ENCODE data around the gene SMYD5.
"Not testable (repeated sequence)": the region's sequence is repeated elsewhere in the genome, so short reads cannot be mapped to it uniquely, and the experiment has no call there.

Gene SMYD5

DNA sequence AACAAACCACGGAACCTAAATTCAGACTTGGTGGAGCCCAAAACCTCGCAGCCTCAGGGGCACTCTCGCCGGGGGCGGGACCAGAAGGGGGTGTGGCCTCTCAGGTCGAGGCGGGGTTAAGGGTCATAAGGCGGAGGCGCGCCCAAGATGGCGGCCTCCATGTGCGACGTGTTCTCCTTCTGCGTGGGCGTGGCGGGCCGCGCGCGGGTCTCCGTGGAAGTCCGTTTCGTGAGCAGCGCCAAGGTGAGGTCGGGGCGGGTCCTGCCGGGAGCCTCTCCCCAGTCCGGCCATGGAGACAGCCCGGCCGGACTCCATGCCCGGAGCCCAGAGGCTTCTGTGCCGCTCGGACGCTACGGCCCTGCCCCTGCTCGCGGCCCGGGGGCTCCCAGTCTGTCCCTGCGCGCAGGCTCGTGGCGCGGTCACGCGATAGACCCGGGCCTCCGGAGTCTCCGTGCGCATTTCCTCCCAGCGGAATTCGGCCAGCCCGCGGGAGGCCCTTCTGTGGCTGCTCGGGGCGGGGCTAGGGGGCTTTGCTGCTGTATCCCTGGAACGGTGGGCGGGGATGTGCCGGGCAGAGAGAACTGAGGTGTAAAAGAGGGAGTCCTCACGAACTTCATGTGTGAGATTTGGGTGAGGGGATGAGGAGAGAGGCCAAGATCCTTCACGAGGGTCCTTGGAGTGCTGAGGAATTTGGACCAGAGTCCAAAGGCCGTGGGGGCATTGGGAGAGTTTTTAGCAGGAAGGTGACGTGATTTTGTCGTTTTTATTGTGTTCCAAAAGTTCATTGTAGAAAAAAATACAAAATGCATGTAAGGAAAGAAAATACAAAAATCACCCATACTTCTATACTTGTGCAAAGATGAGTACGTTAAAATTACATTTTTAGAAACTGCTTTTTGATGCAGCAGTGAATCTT lies at the start of gene SMYD5:
Gene SMYD5, plus strand, starts transcription at position 126 of the 916 bp plus-strand sequence. Its CDS starts 22 bp downstream, at position 148.
- peak; percentile 86 for DNase-seq (ENCODE audit: low read depth)

DNA sequence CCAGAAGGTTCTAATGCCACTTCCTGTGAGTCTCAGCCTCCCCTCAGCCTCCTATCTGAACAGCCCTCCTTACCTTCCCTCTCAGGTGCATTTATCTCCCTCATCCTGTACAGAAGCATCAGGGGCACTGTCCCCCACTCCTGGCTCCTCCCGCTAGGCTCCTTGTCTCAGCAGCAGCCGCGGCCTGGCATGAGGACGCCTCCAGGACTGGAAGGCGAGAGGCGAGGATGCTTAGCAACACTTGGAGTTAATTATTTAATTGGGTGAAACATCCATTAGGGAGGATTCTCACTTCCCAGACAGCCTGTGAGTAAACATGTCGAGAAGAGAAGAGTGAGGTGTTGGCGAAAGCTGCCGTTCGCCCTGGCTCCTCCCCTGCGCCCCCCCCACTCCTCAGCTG lies 48.1 kb upstream of the SMYD5 start:
- not testable (repeated sequence) for DNase-seq (ENCODE audit: low read depth)

DNA sequence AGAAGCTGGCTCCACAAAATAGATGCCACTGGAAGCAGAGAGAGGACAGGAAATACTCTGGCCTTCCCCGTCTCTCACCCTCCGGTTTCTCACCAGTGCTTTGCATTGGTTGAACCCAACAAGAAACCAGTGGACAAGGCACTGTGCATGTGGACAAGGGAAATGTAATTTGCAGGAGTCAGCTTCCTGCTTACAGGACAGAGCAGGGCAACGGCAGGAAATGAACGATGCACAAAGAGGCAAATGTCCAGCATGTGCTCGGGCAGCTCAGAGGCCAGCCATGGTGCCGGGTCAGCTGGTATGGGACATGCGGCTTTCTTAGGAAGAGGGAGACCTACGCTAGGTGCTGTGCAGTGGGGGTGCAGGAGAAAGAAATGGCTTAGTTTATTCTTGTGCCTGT lies 47.2 kb upstream of the SMYD5 start:
- DNase-seq (ENCODE audit: low read depth): not testable (repeated sequence)

DNA sequence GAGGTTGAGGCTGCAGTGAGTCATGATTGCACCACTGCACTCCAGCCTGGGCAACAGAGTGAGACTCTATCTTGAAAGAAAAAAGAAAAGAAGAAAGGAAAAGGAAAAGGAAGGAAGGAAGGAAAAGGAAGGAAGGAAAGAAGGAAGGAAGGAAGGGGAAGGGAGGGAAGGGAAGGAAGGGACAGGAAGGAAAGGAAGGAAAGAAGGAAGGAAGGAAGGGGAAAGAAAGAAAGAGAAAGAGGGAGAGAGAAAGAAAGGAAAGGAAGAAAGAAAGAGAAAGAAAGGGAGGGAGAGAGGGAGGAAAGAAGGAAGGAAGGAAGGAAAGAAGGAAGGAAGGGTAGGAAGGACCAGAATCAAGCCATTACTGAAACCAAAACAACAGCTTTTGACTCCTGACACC lies 45.7 kb upstream of the SMYD5 start:
- not testable (repeated sequence) for DNase-seq (ENCODE audit: low read depth)

DNA sequence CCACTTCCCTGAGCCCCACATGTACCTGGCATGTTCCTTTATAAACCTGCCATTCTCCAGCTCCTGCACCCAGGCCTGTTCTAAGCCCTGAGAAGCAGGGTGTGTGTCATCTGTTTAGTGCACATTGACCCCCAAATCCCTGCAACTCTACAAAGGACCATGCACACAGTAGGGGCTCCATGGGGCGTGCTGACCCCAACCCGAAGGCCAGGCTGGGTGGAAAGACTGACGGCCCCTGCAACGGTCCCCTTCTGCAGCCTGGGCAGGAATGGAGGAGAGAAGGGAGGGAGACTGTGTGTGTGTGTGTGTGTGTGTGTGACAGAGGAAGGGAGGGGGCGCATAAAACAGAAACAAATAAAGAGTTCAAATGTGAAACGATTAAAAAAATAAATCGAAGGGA lies 43.7 kb upstream of the SMYD5 start:
- not testable (repeated sequence) for DNase-seq (ENCODE audit: low read depth)

DNA sequence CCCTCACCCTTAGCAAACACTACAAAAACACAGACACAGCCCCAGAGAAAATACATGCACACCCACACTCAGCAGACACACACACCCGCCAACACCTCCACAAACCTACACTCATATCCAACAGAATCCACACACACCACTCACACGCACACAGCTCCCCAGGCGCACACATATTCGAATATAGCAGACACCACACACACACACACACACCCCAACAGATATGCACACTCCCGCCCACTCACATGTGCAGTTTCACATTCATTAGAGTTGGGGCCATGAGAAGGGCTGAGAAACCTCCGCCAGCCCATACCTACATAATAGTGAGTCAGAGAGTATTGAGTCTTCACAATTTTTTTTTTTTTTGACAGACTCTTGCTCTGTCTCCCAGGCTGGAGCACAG lies 41.1 kb upstream of the SMYD5 start:
- no peak for DNase-seq (ENCODE audit: low read depth)

DNA sequence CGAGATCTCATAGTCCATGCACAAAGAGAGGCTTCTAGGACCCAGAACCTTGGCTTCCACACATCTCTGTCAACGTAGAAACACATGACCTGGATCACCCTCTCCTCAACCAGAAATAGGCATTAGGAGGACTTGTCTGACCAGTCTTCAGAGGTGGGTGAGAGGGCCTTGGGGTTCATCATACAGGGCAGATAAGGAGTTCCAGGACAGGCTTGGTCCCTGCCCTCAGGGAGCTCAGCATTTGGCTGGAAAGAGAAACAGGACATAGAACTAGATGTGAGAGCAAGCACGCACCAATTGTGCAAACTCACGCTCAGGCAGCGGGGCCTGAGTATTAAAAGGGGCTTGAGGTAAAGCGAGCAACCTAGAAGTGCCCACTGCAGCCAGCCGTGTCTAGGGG lies 40.3 kb upstream of the SMYD5 start:
- no peak for DNase-seq (ENCODE audit: low read depth)

DNA sequence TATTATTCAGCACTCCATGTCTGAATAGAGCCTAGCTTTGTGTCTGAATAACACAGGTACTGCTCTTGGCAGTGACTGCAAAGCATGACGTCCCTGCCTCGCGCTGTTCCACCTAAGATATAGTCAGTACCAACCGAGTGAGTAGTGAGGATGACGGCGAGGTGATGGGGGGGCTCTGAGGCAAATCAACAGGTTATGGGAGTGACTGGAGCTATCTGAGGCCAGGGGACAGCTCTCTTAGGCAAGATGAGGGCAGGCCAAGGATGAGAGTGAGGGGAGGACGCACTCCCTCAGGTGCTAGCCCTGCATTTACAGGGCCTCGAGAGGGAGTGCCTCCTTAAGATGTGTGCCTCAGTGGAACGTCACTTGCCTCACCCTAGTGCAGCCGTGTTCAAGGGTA lies 39.8 kb upstream of the SMYD5 start:
- DNase-seq (ENCODE audit: low read depth): no peak

DNA sequence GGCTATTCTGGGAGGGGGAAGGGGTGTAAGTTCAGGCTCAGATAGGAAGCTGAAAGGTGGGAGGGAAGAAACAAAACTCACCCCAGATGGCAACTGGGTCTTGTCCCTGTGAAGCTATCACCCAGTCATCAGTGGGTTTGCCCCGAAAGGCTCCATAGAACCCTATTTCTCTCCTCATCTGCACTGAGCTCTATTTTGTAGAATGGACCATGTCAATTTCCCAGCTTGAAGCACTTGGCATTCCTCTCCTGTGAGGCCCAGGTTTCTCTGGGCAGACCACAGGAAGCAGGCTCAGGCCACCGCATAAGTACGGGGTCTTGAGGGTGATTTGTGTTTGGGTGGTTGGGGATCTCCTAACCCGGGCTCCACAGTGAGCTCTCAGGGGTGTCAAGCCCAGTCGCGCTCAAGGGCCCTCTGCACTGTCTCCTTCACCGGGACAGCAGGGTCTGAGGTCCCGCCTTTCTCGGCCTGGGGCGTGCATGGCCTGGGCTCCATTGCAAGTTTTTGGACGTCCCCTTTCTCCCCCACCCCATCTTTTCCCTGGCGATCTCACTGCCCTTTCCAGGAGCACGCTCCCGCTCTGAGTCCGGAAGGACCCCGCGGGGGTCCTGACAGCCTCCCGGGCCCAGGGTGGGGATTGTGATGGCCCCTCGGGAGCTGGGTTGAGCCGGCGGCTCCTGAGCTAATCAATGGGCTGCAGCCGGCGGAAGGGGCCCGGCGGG lies 38.9 kb upstream of the SMYD5 start:
- peak; percentile 49 for DNase-seq (ENCODE audit: low read depth)

DNA sequence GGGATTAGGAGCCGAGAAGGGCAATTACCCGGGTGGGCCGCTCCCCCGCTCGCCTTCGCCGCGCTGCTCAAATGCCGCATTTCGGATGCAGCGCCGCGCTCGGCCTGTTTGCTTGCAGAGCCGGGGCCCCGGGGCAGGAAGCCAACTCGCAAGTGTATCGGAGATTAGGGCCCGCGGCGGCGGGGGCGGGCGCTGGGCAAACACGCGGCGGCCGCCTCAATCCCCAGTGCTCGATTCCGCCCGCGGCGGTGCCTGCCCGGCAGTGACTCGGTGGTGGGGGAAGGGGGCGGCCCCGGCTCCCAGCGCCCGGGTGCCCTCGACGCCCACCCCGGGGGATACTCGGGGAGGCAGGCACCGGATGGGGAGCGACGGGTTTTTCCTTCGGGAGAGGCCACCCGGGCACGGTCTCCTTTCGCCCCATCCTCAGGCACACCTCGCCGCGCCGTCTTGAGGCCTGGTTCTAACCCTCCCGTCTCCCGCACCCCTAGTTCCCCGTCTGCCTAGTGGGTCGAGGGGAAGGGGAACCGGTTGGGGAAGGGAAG lies 38.3 kb upstream of the SMYD5 start:
- DNase-seq (ENCODE audit: low read depth): peak; percentile 78

DNA sequence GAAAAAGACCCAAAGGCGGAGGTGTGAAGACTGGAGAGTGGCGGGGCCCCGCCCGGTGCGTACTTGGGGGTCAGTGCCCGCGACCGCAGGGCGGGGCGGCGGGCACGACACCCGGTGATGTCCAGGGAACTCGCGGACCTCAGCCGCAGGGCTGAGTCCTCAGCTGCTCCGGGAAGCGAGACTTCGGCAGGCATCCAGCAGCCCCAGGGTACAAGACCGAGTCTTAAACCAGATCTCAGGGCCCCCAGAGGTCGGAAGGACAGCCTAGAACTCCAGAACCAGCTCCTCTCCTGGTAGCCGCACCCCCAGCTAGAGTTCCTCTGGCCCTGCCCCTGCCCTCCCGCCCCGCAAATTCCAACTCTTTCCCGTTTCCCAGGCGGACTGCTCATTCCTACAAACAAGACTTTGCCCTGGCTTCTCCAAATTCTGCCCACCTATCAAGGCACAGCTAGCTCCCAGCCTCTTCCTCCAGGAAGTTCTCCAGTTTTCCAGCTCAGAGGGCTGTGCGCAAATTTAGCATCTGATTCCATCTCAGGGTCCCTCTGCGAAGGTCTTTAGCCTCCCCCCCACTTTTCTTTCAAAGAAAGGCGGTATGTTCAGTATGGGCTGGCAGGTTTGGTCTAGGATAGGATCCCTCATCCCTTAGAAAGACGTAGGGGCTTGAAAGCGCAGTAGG lies 37.7 kb upstream of the SMYD5 start:
- DNase-seq (ENCODE audit: low read depth): peak; percentile 68

DNA sequence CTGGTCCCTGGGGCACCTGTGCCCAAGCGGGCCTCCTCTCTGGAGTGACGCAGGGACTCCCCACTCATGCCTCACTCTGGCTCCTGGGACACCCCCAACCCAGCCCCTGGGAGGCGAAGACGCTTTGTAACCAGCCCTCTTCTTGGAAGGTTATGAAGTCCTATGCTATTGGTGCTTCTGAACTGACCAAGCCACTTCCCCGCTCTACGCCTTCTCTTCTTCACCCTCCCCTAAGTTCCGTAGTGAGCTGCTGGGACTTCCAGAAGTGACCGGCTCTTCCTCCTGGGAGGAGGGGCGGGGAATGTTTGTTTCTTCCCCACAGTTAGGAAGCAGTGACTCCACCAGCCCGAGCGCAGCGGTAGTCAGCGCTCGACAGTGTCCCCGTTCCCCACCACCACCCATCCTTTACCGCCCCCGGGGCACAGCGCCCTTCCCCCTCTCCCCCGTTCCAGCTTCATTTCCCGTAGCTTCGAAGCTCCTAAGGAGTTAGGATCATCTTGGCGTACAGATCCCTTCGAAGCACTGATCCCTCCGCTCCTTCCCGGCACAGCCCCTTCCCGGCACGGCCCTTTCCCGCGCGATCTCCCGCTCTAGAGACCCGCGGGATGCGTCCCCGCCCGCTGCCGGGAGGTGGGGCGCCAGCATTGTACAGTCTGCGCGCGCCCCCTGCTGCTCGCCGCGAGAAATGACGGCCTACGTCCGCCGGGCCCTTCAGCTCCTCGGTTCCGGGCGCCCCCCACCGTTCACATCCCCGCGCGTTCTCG lies 37.0 kb upstream of the SMYD5 start:
- DNase-seq (ENCODE audit: low read depth): peak; percentile 76

DNA sequence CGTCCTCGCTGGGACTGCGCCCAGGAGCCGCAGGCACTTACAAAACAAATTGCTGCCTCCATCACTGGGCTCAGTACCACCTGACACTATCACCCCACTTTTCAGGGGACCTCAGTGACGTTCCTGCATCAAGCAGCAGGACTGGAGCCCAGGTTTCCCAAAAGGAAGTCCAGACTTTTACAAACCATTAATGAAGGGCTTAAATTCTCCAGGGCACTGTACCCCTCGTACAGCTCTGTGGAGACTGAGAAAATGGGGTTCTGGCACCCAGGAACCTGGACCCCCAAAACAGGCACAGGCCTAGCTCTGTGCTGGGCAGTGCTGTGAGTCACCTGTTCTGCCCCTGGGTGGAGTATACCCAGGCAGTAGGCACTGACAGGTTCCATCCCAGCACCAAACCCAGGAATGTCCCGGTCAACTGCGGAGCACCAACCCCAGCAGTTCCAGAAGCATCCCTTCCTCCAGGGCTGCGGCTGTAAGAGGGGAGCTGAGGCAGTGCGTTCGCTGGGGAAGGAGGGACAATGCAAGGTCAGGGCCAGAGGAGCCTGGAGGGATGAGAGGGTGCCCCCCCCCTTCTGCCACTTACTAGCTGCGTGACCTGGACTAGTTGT lies 36.3 kb upstream of the SMYD5 start:
- DNase-seq (ENCODE audit: low read depth): no peak

DNA sequence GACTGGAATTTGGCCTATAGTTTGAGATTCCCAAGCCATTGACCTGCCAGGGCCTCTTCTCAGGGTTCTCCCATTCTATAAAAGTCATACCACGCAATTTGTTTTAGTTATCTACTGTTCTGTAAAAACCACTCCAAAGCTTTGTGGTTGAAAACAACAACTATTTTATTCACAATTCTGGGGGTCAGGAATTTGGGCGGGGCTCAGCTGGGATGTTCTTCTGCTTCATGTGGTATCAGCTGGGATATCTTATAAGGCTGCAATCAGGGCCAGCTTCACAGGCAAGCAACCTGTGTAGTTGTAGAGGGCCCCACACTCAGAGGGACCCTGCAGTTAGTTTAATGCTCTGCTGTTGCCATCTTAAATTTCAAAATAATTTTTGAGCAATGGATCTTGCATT lies 28.1 kb upstream of the SMYD5 start:
- DNase-seq (ENCODE audit: low read depth): no peak

DNA sequence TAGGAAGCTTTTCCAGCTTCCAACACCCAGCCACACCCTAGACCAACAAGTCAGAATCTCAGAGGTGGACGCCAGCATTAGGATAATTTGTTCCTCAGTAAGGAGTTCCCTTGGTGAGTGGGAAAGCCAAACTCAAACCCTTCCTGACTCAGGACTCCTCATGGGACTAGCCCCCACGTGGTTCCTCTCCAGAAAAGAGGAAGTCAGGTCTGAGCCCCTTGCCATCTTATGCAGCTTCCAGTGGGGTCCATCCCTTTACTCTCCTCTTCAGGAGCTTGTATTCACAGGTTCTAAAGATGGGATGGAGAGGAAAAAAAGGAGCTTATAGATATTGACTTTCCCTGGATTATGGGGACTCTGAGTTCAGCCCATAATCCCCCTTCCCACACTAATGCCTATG lies 26.5 kb upstream of the SMYD5 start:
- no peak for DNase-seq (ENCODE audit: low read depth)

DNA sequence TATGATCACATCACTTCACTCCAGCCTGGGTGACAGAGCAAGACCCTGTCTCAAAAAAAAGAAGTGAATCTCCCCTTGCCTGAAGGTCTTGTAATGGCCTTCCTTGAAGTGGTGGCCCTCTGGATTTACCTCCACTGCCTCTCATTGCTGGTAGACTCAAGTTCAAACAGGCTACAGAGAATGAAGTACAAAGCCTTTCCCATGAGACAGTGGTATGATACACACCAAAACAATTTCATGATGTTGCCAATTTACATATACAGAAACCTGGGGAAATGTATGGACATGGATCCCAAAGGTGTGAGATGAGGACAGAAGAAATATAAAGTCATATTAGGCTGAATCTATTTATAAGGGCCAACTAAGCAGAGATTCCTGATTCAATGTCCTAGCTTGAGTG lies 16.5 kb upstream of the SMYD5 start:
- no peak for DNase-seq (ENCODE audit: low read depth)

DNA sequence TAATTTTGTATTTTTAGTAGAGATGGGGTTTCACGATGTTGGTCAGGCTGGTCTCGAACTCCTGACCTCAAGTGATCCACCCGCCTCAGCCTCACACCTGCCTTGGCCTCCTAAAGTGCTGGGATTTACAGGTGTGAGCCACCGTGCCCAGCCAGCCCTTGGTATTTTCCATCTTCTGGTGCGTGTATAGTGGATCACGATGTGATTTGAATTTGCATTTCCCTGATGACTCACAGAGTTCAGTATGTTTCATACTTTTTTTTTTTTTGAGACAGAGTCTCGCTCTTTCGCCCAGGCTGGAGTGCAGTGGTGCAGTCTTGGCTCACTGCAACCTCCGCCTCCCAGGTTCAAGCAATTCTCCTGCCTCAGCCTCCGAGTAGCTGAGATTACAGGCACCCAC lies 13.8 kb upstream of the SMYD5 start:
- not testable (repeated sequence) for DNase-seq (ENCODE audit: low read depth)

DNA sequence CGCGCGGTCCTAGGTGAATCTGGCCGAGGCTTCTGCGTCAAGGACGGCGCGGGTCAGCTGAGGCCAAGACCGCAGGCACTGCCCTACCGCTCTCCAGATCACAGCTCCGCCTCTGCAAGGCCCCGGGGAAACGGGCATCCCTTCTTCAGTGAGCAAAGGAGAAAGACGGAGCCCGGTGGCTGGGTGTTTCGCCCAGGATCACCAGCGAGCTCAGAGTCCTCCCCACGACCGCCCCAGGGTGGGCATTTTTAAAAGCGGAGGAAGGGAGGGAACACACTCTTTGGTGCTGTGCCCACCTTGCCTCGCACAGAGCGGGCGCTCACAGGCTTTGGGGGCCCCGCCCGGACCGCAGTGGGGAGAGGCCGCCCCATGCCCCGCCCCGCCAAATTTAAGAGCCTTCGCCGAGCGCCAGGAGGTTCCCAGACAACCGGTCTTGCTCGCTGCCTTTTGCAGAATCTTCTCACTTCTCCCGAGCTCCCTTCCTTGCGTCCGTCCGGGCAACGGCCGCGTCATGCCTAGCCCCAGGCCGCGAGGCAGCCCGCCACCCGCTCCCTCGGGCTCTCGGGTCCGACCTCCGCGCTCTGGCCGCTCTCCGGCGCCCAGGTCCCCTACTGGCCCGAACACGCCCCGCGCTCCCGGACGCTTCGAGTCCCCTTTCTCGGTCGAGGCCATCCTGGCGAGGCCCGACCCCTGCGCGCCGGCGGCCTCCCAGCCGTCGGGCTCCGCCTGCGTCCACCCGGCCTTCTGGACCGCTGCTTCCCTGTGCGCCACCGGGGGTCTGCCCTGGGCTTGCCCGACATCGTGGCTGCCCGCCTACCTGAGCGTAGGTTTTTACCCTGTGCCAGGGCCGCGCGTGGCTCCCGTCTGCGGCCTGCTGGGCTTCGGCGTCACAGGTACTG lies 11.6 kb upstream of the SMYD5 start, which contains the start of gene NOTO:
Gene NOTO, plus strand, starts transcription at position 419 of the 899 bp plus-strand sequence. Its CDS starts 93 bp downstream, at position 512.
- DNase-seq (ENCODE audit: low read depth): no peak

DNA sequence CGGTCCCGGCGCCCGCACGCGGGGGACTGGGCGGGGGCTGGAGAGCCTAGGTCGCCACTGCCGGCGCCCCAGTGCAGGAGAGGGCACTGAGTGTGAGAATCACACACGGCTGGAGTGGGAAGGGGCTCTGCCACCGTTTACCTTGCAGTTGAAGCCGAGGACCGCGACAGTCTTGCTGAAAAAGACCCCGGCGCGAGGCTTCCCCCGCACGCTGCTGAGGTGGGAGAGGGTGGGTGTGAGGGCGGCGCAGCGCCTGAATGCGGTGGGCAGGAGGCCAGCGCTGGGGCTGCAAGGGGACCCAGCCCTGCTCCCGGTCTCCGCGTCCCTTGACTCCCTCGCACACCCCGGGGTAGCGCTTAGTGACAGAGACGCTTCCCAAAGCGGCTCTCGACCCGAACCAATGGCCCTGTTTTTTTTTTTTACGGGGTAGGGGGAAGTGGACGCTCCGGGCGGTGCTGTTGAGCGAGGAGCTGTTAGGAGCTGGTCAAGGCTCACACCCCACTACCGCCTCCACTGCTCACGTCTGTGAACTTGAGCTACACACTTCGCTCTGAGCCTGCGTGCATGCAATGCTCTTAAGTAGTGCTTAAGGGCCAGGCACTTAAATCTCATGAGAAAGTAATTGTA lies 10.9 kb upstream of the SMYD5 start:
- DNase-seq (ENCODE audit: low read depth): no peak

DNA sequence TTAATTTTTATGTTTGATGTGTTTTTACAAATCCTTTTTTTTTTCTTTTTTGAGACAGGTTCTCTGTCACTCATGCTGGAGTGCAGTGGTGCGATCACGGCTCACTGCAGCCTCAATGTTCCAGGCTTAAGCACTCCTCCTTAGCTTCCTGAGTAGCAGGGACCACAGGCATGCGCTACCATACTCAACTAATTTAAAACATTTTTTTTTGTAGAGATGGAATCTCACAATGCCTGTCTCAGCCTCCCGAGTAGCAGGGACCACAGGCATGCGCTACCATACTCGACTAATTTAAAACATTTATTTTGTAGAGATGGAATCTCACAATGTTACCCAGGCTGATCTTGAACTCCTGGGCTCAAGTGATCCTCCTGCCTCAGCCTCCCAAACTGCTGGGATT lies 8.4 kb upstream of the SMYD5 start:
- DNase-seq (ENCODE audit: low read depth): no peak

All from CMK (cell line).